Endothelial cell of umbilical vein (primary cell): ENCODE data around the gene WNT6. TPM values are rescaled to one million over a fixed set of nuclear protein-coding genes. Genes with fewer than 3 reads are reported as not detected.

Experiments
- BruUV-seq: library from RNA; stranded (reverse); fragments of 400-500 nt; replicated peaks from 2 replicates; lab custom pipeline; 2021; lab: Mats Ljungman, UMichigan
- CTCF ChIA-PET: fragments of 300-600, 350-600 bp; sonication (Branson Sonifier 250); formaldehyde crosslinking; loops from one replicate; lab custom pipeline; 2021; ENCODE audit warnings: antibody characterized with exemption, inconsistent platforms; lab: Charles Lee
- POLR2A ChIA-PET: fragments of 300-600, 350-600 bp; sonication (Branson Sonifier 250); formaldehyde crosslinking; loops from one replicate; lab custom pipeline; 2021; ENCODE audit warnings: antibody characterized with exemption, inconsistent platforms; lab: Charles Lee
- DNase-seq: peaks from one replicate; pipeline ENCODE4 v3.0.0-alpha.2; 2011; ENCODE audit warnings: low read depth, low spot score
- FAIRE-seq: peaks from 2 replicates; lab custom pipeline; 2011; peaks lifted over from hg19 to GRCh38; lab: Jason Lieb, UNC
- H2AFZ ChIP-seq: 2 replicates; pipeline ENCODE4 v1.6.0; 2012; ENCODE audit warnings: low read depth, low read length, control low read depth, inconsistent platforms
- H3K27ac ChIP-seq: 2 replicates; pipeline ENCODE4 v1.5.1; 2011; ENCODE audit warnings: low read depth, mild to moderate bottlenecking, control low read depth, low read length, moderate library complexity; ENCODE audit not compliant: insufficient read depth
- H3K27me3 ChIP-seq, 2 experiments: 2 replicates each; pipeline versions ENCODE4 v1.6.0 to v1.6.1; 2011; ENCODE audit warnings: low read length in 2 of 2, mixed read lengths in 1 of 2; ENCODE audit not compliant: control insufficient read depth in 2 of 2, insufficient read depth in 2 of 2
- H3K36me3 ChIP-seq, 2 experiments: 2 replicates in 1 of 2; 3 replicates in 1 of 2; pipeline ENCODE4 v1.5.1; 2011; ENCODE audit warnings: low read length in 2 of 2, mild to moderate bottlenecking in 1 of 2, moderate library complexity in 1 of 2; ENCODE audit not compliant: control insufficient read depth in 2 of 2, insufficient read depth in 2 of 2; ENCODE audit errors: extremely low read depth in 1 of 2
- H3K4me1 ChIP-seq: 3 replicates; pipeline ENCODE4 v1.5.1; 2011; ENCODE audit warnings: mild to moderate bottlenecking, low read length; ENCODE audit not compliant: control insufficient read depth, insufficient read depth; ENCODE audit errors: extremely low read depth
- H3K4me2 ChIP-seq: 2 replicates; pipeline ENCODE4 v1.6.1; 2011; ENCODE audit warnings: low read length, control low read depth, mixed read lengths; ENCODE audit not compliant: insufficient read depth
- H3K4me3 ChIP-seq, 3 experiments: fragments of 200-600 bp in 1 of 3; sonication (generic), shearing (Covaris generic) in 1 of 3; replicated peaks in 1 of 3; 2 replicates each; pipeline ENCODE4 v1.5.1; 2011 to 2016; ENCODE audit warnings: control low read depth in 3 of 3, low read length in 3 of 3, mild to moderate bottlenecking in 2 of 3, inconsistent platforms in 1 of 3, low read depth in 1 of 3, moderate library complexity in 1 of 3; ENCODE audit not compliant: insufficient read depth in 1 of 3
- H3K79me2 ChIP-seq: 2 replicates; pipeline ENCODE4 v1.6.0; 2012; ENCODE audit warnings: low read length, inconsistent platforms; ENCODE audit not compliant: control insufficient read depth, insufficient read depth
- H3K9ac ChIP-seq: replicated peaks from 2 replicates; pipeline ENCODE3; 2011; ENCODE audit warnings: low read length, control low read depth; ENCODE audit not compliant: insufficient read depth; ENCODE audit errors: extremely low read depth
- H3K9me1 ChIP-seq: replicated peaks from 3 replicates; pipeline ENCODE4 v1.6.0; 2011; ENCODE audit warnings: mild to moderate bottlenecking, low read length; ENCODE audit not compliant: control insufficient read depth, insufficient read depth; ENCODE audit errors: extremely low read depth
- H3K9me3 ChIP-seq: replicated peaks from 2 replicates; pipeline ENCODE4 v1.5.1; 2012; ENCODE audit warnings: low read length, inconsistent platforms; ENCODE audit not compliant: control insufficient read depth, insufficient read depth
- H4K20me1 ChIP-seq: replicated peaks from 2 replicates; pipeline ENCODE3; 2011; ENCODE audit warnings: mild to moderate bottlenecking, low read length; ENCODE audit not compliant: control insufficient read depth, insufficient read depth; ENCODE audit errors: extremely low read depth
- EZH2 ChIP-seq: IDR thresholded peaks from 2 replicates; pipeline ENCODE4 v1.6.1; 2012; ENCODE audit warnings: borderline replicate concordance, low read depth, mild to moderate bottlenecking, moderate library complexity, low read length, inconsistent platforms; ENCODE audit not compliant: severe bottlenecking
- FOS ChIP-seq: IDR thresholded peaks from 2 replicates; pipeline ENCODE4 v1.6.1; 2011; ENCODE audit warnings: mild to moderate bottlenecking, low read length, moderate library complexity, borderline replicate concordance; ENCODE audit not compliant: insufficient read depth
- GATA2 ChIP-seq: IDR thresholded peaks from 2 replicates; pipeline ENCODE4 v1.7.0; 2011; ENCODE audit warnings: low read depth, mild to moderate bottlenecking, moderate library complexity, mixed read lengths, low read length; ENCODE audit not compliant: insufficient read length, insufficient read depth
- JUN ChIP-seq: IDR thresholded peaks from 2 replicates; pipeline ENCODE4 v1.6.1; 2011; ENCODE audit warnings: borderline replicate concordance, low read depth; ENCODE audit not compliant: insufficient read length, insufficient read depth
- MYC ChIP-seq: IDR thresholded peaks from one replicate; pipeline ENCODE4 v1.6.1; 2011; ENCODE audit warnings: mild to moderate bottlenecking, low read depth, low read length
- POLR2A ChIP-seq: IDR thresholded peaks from 2 replicates; pipeline ENCODE4 v1.6.1; 2012; ENCODE audit warnings: low read depth, mild to moderate bottlenecking, control low read depth, low read length
- POLR2AphosphoS5 ChIP-seq: IDR thresholded peaks from 2 replicates; pipeline ENCODE4 v1.6.1; 2012; ENCODE audit warnings: low read depth, mild to moderate bottlenecking, control low read depth, low read length, moderate library complexity; ENCODE audit not compliant: insufficient read depth
- dilution Hi-C: fragments of 300-500 bp; cut with MboI; formaldehyde crosslinking; loops from one replicate; pipeline ENCODE4 v1.15.0; 2019; ENCODE audit warnings: low sequenced_read_pairs; ENCODE audit not compliant: extremely low pct_ligation_motif_present
- intact Hi-C: fragments of 100-400 bp; cut with micrococcal nuclease; formaldehyde crosslinking; loops from one replicate; pipeline ENCODE4 v1.10.0; 2022
- polyA plus RNA-seq, 4 experiments: library from polyadenylated mRNA; depleted of rRNA in 3 of 4; stranded (reverse) in 3 of 4; unstranded in 1 of 4; fragments of >200 nt; gene quantifications; 2 replicates each; pipeline versions ENCODE4 v1.2.1 to v1.2.3, GENCODE V29; 2011 to 2012; ENCODE audit warnings: missing spikeins in 1 of 4
- total RNA-seq: library from RNA; stranded (reverse); gene quantifications from 2 replicates; pipeline ENCODE4 v1.2.3, GENCODE V29; 2021
- TF ChIP-seq, protein P1 (sequence below), 2 donors: IDR thresholded peaks; 1 replicate in 1 of 2; 2 replicates in 1 of 2; pipeline ENCODE4 v1.5.1; 2011; ENCODE audit warnings: low read length in 2 of 2, mild to moderate bottlenecking in 2 of 2, moderate library complexity in 2 of 2, control low read depth in 1 of 2, inconsistent platforms in 1 of 2, low read depth in 1 of 2; ENCODE audit not compliant: insufficient read depth in 1 of 2; ENCODE audit errors: extremely low read depth in 1 of 2
- TF ChIP-seq, protein P2 (sequence below): IDR thresholded peaks from 2 replicates; pipeline ENCODE4 v1.6.1; 2011; ENCODE audit not compliant: insufficient read depth, insufficient read length

The WNT6 gene
- total and polyA plus RNA-seq, 2 donors (not counting 3 experiments of a cell fraction or from before 2014, with no cell fraction given), result not detected

DNA sequence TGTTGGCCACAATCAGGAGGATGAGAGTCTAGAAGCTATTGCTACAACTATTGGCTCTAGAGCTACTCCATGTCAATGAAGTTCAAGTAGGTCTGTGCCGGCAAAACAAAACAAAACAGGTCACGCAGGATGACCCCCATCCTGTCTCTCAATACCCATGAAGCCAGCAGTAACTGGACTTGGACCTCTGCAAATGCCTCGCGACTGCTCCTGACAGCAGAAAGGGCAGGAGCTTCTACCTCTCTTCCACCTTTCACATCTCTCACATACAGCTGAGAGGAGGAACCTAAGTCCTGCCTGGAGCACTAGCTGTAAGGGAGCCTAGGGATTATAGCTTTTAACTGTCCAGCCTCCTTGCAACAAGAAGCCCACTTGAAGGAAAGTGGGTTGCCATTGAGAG is 44.0 kb upstream of the WNT6 start:
- BruUV-seq, result no TSS peak
- Histone ChIP-seq H3K4me3 (no peak overlapping the region), H3K4me2 (no peak overlapping the region), H3K27me3 (peaks cover 0 to 2% of the 10 kb centered on the region in 2 experiments), H3K4me1 (no peaks in the 10 kb centered on the region), H2AFZ (no peak overlapping the region), H3K9ac (no peak overlapping the region), H4K20me1 (no peaks in the 10 kb centered on the region), H3K9me3 (no peaks in the 10 kb centered on the region), H3K36me3 (peaks cover 0 to 7% of the 10 kb centered on the region in 2 experiments), H3K79me2 (no peaks in the 10 kb centered on the region), H3K27ac (no peak overlapping the region), H3K9me1 (no peaks in the 10 kb centered on the region)
- CTCF ChIA-PET, result interaction anchor here (3.3 kb wide), 1 partner anchor 32 kb away, joined by 20 read pairs; no protein-coding TSS in a partner anchor
- POLR2A ChIA-PET, result no interaction called here
- FAIRE-seq, result no peak
- dilution Hi-C loops (no loop called here), intact Hi-C loops (no loop called here)
- no peak for TF ChIP-seq MYC
- no peak for TF ChIP-seq GATA2
- no peak for TF ChIP-seq POLR2AphosphoS5
- no peak for TF ChIP-seq EZH2
- TF ChIP-seq FOS, result no peak
- TF ChIP-seq JUN, result no peak
- no peak for TF ChIP-seq POLR2A
- TF ChIP-seq, protein P1, sequence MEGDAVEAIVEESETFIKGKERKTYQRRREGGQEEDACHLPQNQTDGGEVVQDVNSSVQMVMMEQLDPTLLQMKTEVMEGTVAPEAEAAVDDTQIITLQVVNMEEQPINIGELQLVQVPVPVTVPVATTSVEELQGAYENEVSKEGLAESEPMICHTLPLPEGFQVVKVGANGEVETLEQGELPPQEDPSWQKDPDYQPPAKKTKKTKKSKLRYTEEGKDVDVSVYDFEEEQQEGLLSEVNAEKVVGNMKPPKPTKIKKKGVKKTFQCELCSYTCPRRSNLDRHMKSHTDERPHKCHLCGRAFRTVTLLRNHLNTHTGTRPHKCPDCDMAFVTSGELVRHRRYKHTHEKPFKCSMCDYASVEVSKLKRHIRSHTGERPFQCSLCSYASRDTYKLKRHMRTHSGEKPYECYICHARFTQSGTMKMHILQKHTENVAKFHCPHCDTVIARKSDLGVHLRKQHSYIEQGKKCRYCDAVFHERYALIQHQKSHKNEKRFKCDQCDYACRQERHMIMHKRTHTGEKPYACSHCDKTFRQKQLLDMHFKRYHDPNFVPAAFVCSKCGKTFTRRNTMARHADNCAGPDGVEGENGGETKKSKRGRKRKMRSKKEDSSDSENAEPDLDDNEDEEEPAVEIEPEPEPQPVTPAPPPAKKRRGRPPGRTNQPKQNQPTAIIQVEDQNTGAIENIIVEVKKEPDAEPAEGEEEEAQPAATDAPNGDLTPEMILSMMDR (IDR thresholded peaks at IDR 0.05; ENCODE audit: extremely low read depth in 1 of 2, insufficient read depth in 1 of 2, low read depth in 1 of 2, low read length in 2 of 2), result no peak
- TF ChIP-seq, protein P2, sequence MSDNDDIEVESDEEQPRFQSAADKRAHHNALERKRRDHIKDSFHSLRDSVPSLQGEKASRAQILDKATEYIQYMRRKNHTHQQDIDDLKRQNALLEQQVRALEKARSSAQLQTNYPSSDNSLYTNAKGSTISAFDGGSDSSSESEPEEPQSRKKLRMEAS, result no peak
- no peak for DNase-seq
